Limb (tissue), 2 donors: ENCODE data around the gene ST3GAL3.

ENCODE experiments used
- DNase-seq, 2 donors: peaks; one replicate each; pipeline ENCODE4 v3.0.0-alpha.2; 2016; ENCODE audit errors: extremely low spot score in 2 of 2

The ST3GAL3 gene, protein sequence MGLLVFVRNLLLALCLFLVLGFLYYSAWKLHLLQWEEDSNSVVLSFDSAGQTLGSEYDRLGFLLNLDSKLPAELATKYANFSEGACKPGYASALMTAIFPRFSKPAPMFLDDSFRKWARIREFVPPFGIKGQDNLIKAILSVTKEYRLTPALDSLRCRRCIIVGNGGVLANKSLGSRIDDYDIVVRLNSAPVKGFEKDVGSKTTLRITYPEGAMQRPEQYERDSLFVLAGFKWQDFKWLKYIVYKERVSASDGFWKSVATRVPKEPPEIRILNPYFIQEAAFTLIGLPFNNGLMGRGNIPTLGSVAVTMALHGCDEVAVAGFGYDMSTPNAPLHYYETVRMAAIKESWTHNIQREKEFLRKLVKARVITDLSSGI

DNA sequence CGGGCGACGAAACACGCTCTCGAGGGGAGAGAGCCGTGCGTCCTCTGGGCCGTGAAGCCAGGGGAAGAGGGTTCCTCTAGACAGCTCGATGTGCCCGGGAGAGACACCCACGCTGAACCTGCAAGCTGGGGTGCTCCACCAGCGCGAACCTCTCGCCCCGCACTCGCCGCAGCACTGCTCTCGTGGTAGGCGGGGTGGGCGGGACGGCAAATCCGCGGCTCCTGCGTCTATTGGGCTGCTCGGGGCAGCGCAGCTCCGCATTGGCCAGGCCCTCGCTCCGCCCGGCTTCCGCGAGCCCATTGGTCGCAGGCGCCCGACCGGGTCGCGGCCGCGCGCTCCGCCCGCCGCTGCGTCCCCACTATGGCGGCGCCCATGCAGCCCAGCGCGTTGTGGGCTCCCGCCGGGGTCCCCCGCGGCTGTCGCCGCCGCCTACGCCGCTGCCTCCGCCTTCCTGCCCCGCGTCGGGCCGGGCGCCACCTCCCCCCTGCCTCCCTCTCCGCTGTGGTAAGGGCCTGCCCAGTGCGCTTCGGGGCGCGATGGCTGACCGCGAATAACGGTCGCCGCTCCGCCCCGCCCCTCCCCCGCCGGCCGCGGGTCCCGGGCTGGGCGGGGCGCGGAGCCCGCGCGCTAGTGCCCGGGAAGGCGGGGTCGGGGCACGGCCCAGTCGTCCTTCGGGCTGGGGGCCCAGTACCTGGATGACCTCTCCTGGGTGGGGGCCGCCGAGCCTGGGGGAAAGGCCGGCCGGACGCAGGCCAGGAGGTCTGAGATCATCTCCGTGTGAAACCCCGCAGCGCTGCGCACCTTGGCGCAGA, at the start of gene ST3GAL3:
TSS of gene ST3GAL3 (plus strand) at position 347 of the 812 bp plus-strand sequence. CDS start 28,727 bp downstream, outside the sequence.
- peak; percentile 93 to 94 for DNase-seq

DNA sequence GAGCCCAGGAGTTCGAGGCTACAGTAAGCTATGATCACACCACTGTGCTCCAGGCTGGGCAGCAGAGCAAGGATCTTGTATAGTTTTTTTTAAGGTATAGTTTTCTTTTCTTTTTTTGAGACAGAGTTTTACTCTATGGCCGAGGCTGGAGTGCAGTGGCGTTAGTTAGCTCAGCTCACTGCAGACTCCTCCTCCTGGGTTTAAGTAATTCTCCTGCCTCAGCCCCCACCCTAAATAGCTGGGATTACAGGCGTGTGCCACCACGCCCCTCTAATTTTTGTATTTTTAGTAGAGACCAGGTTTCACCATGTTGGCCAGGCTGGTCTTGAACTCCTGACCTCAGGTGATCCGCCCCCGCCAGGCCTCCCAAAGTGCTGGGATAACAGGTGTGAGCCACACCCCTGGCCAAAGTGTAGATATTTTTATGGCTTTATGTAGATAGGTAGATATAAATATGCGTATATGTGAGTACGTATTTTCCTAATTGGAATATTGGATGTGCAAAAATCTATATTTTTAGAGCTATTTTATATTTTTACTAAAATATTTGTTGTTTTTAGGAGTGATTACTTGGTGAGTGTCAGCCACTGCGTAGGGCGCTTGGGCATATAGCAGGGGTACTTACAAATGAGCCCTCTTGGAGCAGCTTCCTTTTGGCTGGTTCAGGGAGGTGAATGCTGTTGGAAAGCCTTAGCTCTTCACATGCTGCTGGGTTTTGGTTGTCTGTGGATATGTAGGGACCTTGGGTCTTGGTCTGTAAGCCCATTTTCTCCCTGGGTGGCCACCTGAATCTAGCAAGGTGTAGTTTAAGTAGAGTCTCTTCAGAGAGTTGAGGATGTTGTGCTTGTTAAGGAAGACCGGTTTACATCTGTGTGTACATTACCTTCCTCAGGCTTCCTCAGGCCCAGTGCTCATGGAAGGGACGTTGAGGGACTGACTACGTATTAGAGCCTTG, 47.8 kb upstream of the ST3GAL3 start:
- no peak for DNase-seq

DNA sequence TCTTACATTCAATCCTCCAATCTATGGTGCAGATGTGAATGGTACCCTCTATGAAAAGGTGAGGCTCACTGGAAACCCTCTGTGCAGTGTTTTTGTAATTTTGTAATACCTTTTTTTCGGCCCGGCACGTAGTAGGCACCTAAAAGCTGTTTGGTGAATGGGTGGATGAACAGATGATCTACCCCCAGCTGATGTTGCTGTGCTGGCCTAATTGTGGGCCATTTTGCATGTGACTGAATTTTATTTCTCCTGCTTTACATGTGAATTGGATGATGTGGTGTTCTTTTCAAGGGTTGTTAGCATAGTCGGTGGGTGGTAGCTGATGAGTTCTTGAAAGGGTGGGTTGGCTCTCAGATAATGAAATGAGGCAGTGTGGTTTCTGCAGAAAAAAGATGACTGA, 47.0 kb upstream of the ST3GAL3 start:
- DNase-seq: no peak

DNA sequence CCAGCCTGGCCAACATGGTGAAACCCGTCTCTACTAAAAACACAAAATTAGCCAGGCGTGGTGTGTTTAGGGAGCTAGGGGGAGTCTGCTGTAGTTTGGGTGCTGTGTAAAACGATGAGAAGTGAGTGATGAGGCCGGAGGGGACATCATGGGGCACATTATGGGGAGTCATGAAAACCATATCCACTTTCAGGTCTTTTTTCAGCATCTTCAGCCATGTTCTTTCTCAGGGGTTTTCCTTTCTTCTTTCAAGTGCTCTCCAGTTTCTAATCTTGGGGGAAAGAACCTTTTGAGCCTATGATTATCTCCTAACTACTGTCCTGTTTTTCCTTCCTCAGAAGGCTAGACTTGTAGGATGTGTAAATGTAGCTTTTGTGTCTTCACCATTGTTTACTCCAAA, 43.0 kb upstream of the ST3GAL3 start:
- no peak for DNase-seq

DNA sequence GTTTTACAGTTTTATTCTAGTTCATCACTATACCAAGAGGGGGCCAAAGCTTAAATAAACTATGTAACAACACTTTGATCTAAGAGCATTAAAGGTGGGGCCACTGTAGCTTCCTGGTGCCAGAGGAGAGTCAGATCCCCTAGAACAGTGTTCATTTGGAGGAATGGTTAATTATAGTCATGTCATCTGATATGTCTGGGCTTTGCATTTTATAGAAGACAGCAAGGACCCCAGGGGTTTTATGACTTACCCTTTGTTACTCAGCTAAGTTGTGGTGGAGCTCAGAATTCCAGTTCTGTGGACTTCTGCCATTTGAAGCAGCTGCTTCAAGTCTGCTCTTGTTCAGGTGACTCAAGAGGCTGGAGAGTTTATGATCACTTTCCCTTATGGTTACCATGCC, 40.7 kb upstream of the ST3GAL3 start:
- DNase-seq: peak in 1 of 2 donors; percentile 4

DNA sequence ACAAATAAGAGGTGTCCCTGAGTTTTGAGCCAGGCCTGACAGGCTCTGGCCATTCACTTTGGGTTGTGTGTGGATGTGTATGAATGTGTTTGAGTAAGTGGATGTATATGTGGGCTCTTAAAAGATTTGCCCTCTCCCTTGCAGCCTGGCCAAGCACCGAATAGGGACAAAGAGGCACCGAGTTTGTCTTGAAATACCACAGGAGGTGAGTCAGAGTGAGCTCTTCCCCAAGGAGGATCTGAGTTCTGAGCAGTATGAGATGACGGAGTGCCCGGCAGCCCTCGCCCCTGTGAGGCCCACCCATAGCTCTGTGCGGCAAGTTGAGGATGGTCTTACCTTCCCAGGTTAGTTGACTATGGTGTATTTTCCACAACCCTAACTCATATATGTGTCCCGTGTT, 38.4 kb upstream of the ST3GAL3 start:
- DNase-seq: no peak

DNA sequence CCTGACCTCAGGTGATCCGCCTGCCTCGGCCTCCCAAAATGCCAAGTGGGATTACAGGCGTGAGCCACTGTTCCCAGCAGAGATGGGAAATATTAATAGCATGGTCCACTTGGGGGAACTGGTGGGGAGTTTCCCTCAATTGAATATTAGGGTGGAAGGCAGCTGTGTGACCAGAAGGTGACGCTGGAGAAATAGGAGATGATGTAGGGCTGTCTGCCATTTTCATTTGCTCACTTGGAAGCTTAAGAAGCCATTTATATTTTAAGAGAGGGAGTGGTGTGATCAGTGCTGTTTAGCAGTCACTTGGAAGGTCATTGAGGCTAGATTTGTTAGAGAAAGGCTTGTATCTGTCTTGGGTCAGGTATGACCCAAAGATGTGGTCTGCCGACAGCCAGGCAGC, 37.5 kb upstream of the ST3GAL3 start:
- DNase-seq: no peak

DNA sequence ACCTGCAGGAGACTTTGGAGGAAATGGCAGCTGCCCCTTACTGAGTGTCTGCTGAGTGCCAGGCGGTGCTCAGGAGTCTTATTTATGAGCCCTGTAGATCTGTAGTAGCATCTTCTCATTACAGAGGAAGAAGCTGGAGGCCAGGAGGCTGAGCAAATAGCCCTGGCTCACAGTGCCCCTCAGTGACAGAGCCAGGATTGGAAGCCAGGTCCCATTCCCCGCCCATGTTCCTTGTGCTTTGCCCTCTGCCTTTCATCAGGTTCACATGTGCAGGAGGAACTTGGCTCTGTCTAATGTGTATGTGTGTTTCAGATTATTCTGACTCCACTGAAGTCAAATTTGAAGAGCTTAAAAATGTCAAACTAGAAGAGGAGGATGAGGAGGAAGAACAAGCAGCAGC, 36.1 kb upstream of the ST3GAL3 start:
- no peak for DNase-seq

DNA sequence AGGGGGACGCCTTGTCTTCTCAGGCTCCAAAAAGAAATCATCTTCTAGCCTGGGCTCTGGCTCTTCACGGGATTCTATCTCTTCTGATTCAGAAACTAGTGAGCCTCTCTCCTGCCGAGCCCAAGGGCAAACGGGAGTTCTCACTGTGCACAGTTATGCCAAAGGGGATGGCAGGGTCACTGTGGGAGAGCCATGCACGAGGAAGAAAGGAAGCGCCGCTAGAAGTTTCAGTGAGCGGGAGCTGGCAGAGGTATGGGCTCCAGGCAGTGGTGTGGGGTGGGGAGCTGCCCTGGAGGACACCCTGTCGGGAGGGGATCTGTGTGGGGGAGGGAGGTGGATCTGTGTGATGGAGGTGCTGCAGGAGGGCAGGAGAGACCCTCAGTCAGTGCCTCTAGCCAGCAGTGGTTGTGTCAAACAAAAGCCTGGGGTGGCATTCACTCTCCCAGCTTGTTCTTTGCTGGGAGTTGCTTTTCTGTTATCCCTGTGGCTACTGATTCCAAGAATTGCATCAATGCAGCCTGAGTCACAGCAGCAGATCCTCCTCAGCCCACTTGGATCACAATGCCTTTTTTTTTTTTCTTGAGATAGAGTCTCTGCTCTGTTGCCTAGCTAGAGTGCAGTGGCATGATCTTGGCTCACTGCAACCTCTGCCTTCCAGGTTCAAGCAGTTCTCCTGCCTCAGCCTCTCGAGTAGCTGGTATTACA, 35.6 kb upstream of the ST3GAL3 start:
- no peak for DNase-seq

DNA sequence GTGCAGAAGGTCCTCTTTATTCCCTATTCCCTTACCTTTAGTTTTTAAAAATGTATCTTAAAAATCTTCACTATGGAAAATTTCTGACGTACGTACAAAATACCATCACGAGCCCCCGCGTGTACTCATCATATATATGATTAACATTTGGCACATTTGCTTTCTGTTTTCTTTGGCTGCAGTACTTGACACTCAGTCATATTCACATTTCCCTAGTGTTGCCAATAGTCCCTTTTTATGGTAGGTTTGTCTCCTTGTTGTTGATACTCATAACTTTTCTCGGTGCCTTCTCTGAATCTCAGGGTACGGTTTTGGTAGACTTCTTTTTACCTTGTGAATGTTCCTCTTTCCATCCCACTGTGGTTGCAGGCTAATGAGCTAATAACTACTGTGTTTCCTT, 34.1 kb upstream of the ST3GAL3 start:
- no peak for DNase-seq

DNA sequence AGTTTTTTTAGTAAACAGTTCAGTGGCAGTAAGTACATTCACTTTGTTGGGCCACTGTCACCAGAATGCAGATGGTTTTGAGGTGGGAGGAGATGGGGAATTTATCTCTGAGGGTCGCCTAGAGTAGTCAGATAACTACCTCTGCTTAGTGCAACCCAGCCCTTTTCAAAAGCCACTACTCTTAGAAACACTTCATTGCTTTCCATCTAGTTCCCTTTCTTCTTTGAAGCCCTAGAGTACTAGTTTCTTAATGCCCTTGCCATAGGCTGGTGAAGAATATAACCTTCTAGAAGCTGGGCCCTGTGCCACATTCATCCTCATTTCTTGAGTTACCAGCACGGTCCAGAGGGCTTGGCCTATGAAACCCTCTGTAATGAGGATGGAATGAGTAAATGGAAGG, 28.4 kb upstream of the ST3GAL3 start:
- DNase-seq: no peak

DNA sequence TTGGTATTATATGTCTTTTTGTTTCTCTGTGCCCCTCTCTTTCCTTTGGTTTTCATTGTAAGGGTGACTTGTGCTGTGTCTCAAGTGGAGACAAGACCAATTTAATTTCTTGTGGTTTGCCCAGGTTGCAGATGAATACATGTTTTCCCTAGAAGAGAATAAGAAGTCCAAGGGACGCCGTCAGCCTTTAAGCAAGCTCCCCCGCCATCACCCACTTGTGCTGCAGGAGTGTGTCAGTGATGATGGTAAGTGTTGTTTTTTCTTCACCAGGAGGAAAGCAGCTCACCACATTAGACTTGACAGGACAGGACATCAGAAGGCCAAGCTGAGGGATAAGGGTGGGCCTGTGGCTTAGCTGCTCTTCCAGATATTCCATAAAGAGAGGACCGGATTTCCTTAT, 23.8 kb upstream of the ST3GAL3 start:
- DNase-seq: no peak

DNA sequence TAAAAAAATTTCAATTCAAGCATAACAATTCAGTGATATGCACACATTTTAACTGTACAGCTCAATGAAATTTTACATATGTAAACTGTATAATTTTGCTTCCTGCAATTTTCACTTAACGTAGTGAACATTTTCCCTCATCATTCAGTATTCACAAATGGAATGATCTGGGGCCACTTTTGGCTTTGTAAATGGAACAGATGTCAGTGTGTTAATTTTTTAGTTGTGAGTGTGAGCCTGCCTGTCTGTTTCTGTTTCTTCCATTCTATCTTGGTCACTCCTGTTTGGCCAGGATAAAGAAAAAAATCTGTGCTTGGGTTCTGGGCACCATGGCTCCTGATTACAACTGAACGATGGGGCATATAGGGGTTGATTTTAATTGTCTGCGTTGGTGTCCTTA, 20.5 kb upstream of the ST3GAL3 start:
- DNase-seq: no peak

DNA sequence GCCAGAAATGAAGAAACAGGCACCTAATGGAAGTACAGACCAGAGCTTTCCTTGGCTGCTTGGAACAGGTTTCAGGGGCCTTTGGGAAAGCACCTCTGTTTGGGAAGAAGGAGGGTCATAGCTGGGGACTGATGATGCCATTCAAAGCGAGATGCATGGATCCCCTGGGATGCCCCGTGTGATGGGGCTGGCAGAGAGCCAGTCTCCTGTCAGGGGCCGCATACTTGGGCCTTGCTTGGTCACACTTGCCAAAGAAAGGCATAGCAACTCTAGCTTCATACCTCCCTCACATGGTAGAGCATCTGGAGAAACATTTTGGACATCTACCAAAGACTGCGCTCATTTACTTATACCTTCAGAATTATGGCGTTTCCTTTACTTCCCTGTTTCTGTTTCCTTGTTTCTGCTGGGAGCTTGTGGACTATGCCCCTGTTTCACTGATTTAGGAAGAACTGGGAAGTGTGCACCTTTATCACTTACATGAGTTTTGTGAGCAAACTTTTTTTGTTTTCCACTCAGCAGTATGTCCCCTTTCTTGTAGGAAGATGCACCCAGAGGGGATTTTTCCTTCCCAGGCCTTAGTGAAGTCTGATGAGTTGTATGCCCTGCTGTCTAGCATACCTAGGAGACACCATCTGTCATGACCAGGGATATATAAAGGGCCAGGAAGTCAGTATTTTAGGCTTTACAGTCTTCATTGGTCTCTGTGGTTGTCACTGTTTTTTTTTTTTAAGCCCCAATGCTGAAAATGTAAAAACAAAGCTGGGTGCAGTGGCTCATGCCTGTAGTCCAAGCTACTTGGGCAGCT, 19.8 kb upstream of the ST3GAL3 start:
- DNase-seq: no peak

DNA sequence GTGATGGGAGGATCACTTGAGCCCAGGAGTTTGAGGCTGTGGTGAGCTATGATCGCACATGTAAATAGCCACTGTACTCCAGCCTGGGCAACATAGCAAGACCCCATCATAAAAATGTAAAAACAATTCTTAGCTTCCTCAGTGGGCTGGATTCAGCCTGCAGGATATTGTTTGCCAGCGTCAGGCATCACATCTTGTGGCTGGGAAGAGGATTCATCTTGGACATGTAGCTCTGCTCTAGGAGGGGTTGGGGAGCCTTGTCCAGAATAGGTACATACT, 19.3 kb upstream of the ST3GAL3 start:
- DNase-seq: no peak

DNA sequence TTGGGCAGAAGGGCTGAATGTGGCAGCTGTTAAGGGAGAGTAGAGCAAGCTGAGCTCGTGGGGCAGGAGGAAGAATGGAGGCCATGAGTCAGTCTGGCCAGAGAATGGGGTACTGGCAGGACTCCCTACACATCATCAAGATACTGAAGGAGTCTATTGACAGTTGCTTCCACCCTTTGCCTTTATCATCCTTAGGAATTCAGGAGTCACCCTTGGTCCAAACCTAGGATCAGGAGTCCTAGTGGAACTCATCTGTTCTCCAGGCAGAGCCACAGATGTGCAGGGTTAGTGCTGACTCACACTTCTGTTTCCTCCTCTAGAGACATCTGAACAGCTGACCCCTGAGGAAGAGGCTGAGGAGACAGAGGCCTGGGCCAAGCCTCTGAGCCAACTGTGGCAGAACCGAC, 18.7 kb upstream of the ST3GAL3 start:
- no peak for DNase-seq

DNA sequence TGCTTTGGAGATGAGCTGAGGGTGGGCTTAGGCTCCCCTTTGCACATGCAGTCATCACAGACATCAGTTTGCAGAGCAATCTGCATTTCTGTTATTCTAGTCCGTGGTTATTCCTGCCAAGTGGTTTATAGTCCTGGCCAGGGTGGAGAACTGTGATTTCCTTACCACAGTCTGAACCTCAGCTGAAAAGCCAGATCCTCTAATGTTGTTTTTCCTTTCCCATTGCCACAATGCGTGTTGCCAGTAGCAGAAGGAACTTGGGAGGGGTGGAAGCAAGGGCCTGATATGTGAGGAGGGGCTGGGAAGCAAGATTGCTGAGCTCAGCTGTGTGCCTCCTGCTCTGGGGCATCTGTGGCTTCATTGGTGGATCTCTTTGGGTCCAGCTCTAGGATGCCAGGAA, 18.0 kb upstream of the ST3GAL3 start:
- no peak for DNase-seq

DNA sequence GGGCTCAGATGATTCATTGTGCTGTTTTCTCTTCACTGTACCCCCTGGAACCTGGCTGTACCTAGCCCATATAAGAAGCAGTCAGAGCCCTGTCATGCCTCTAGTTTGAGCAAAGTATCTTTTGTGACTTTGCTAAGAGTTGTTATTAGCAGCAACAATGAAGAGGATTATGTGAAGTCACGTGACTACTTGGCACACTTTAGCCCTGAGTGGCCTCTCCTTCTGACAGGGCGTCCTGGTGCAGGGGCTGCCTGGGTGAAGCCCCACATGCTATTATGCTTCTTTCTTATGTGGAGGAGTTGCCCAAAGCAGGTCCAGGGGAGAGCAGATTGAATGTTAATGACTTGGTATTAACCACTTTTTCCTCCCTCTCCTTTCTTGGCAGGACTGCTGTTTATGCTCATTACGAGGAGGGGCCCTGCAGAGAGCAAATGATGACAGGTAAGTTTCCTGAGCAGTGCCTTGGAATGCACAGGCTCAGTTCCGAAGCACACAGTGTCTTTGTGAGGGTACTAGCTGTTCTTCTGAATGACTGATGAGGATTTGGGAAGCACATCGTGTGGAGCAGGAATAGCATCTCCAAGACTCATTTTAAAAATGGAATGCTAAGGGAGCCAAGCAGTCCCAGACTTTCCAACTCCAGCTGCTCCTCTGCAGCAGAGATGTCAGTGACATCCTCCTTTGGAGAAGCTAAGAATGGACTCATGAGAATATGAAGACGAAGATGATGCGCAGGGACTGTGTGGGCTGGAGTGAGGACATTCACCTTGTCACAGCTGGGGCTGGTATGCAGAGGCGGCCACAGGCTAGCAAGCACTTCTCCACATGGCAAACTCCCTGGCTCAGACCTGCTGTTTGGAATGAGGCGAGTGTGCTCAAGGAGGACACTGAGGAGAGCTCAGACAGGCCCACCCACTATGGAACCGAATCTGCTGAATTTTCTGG, 15.2 kb upstream of the ST3GAL3 start:
- DNase-seq: no peak

DNA sequence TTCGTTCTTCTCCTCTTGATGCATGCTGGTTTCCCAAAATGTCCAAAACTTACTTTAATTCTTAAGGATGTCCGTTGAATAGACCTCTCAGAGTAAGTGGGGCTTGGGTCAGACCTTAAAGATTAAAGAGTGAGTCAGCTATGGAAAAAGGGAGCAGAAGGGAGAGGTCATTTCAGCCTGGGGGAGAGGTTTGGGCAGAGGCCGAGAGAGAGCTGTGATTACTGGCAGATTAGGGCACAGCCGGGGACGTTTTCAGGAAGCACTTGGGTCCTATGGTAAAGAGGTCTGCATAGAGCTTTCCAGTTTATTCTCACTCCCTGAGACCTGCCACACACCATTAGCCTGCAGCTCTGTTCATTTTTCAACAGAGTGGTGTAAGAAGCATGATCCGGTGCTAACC, 14.0 kb upstream of the ST3GAL3 start:
- no peak for DNase-seq
